K562 (cell line): ENCODE results near the gene LIMS1.

ENCODE experiments used
- CHD1 ChIP-seq: fragments of 200-600 bp; sonication (generic); IDR thresholded peaks from one replicate; pipeline ENCODE4 v1.6.1; 2012; ENCODE audit warnings: mild to moderate bottlenecking, moderate library complexity, low read length, inconsistent platforms
- CTCF ChIP-seq, 3 experiments: IDR thresholded peaks in 2 of 3; conservative IDR thresholded peaks in 1 of 3; 2 replicates each; pipeline ENCODE4 v1.5.1; 2011 to 2012; ENCODE audit warnings: low read length in 3 of 3, mild to moderate bottlenecking in 3 of 3, control low read depth in 2 of 3, improper control_type of control experiment in 1 of 3, inconsistent platforms in 1 of 3, low read depth in 1 of 3, mixed read lengths in 1 of 3, moderate library complexity in 1 of 3; ENCODE audit not compliant: insufficient read depth in 2 of 3
- EP300 ChIP-seq: IDR thresholded peaks from 2 replicates; pipeline ENCODE4 v1.6.1; 2012; ENCODE audit warnings: low read length, improper control_type of control experiment
- HIVEP1 ChIP-seq: fragments of 250-450 bp; sonication (Bioruptor Pico); IDR thresholded peaks from 2 replicates; pipeline ENCODE4 v1.4.0; 2020; ENCODE audit warnings: mild to moderate bottlenecking
- HMGN3 ChIP-seq: IDR thresholded peaks from 2 replicates; pipeline ENCODE4 v1.6.1; 2011; ENCODE audit warnings: borderline replicate concordance, low read depth, mild to moderate bottlenecking, mixed read lengths, low read length; ENCODE audit not compliant: insufficient read length; ENCODE audit errors: extremely low read depth
- JUN ChIP-seq, 2 experiments: sonication (generic) in 1 of 2; formaldehyde crosslinking in 1 of 2; IDR thresholded peaks; 2 replicates each; pipeline versions ENCODE4 v1.6.1 to v1.8.0; 2012 to 2022; ENCODE audit warnings: borderline replicate concordance in 2 of 2, mild to moderate bottlenecking in 2 of 2, improper control_type of control experiment in 1 of 2, low read depth in 1 of 2, low read length in 1 of 2, missing genetic modification reagents in 1 of 2
- POLR2AphosphoS2 ChIP-seq: IDR thresholded peaks from 2 replicates; pipeline ENCODE4 v1.6.1; 2012; ENCODE audit warnings: low read length, improper control_type of control experiment
- RERE ChIP-seq: sonication (generic); formaldehyde crosslinking; IDR thresholded peaks from 2 replicates; pipeline ENCODE4 v1.8.0; 2023; ENCODE audit warnings: missing genetic modification reagents, mild to moderate bottlenecking, borderline replicate concordance
- TF ChIP-seq, protein P1 (sequence below): fragments of 450-650 bp; IDR thresholded peaks from 2 replicates; pipeline ENCODE4 v1.6.1; 2016; ENCODE audit warnings: mild to moderate bottlenecking

DNA sequence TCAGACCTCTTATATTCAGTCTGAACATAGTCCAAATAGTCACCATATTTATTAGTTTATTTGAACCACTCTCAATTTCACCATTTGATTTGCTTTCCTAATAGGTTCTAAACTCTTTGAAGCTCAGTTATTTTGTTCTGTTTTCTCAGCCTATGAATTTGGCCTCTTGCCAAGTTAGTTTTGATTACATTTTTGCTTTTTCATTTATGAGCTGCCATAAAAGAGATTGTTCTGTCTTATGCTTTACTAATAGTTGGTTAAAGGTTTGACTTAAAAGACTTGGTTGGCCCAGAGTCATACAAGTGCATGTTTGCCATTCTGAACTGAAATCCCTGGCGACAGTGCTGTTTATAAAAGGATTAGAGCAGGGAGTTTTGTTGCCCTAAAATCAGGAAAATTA, 99.1 kb downstream of the LIMS1 start:
- TF ChIP-seq CTCF (IDR thresholded peaks at IDR 0.05 in 2 of 3, conservative IDR thresholded peaks at IDR 0.05 in 1 of 3; ENCODE audit: insufficient read depth in 2 of 3, low read depth in 1 of 3, low read length in 3 of 3) (no peak), RERE (CRISPR knock-in tag) (no peak), EP300 (no peak), CHD1 (no peak), JUN (IDR thresholded peaks at IDR 0.05; ENCODE audit: borderline replicate concordance, low read depth, low read length) (no peak), JUN (CRISPR knock-in tag; IDR thresholded peaks at IDR 0.05; ENCODE audit: borderline replicate concordance) (no peak), HIVEP1 (no peak), HMGN3 (no peak), POLR2AphosphoS2 (no peak)
- TF ChIP-seq, protein P1, sequence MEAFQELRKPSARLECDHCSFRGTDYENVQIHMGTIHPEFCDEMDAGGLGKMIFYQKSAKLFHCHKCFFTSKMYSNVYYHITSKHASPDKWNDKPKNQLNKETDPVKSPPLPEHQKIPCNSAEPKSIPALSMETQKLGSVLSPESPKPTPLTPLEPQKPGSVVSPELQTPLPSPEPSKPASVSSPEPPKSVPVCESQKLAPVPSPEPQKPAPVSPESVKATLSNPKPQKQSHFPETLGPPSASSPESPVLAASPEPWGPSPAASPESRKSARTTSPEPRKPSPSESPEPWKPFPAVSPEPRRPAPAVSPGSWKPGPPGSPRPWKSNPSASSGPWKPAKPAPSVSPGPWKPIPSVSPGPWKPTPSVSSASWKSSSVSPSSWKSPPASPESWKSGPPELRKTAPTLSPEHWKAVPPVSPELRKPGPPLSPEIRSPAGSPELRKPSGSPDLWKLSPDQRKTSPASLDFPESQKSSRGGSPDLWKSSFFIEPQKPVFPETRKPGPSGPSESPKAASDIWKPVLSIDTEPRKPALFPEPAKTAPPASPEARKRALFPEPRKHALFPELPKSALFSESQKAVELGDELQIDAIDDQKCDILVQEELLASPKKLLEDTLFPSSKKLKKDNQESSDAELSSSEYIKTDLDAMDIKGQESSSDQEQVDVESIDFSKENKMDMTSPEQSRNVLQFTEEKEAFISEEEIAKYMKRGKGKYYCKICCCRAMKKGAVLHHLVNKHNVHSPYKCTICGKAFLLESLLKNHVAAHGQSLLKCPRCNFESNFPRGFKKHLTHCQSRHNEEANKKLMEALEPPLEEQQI: no peak
